HCT116 (cell line): ENCODE results near the gene IL17A. TPM values are rescaled to one million over a fixed set of nuclear protein-coding genes. Genes with fewer than 3 reads are reported as not detected.

Experiments
- ATAC-seq: fragments of 200-7000 bp; cut with Tn5 transposase; 2 replicates; pipeline ENCODE4 v1.9.1; 2020; ENCODE audit warnings: mild to moderate bottlenecking, moderate library complexity
- BruUV-seq: library from RNA; stranded (reverse); fragments of 400-500 nt; replicated peaks from 2 replicates; lab custom pipeline; 2021; lab: Mats Ljungman, UMichigan
- CTCF ChIA-PET: fragments of 300-600 bp; sonication (Branson Sonifier 250); formaldehyde crosslinking; loops from one replicate; lab custom pipeline; 2021; ENCODE audit warnings: antibody characterized with exemption; lab: Charles Lee
- POLR2A ChIA-PET: fragments of 300-600, 350-600 bp; sonication (Branson Sonifier 250); formaldehyde crosslinking; loops from one replicate; lab custom pipeline; 2021; ENCODE audit warnings: antibody characterized with exemption; lab: Charles Lee
- RAD21 ChIA-PET, 2 experiments: fragments of 300-600 bp; sonication (Branson Sonifier 250); formaldehyde crosslinking; loops; one replicate each; lab custom pipeline; 2023; ENCODE audit warnings: low total read pairs in 2 of 2; ENCODE audit not compliant: uncharacterized antibody in 2 of 2, unreplicated experiment in 2 of 2, low non-redundant PET in 1 of 2; lab: Charles Lee
- DNase-seq: peaks from one replicate; pipeline ENCODE4 v3.0.0-alpha.2; 2010; ENCODE audit warnings: low read depth, low spot score
- H2AFZ ChIP-seq: fragments of 200-600 bp; shearing (Covaris generic), sonication (generic); 2 replicates; pipeline ENCODE4 v1.6.1; 2017; ENCODE audit warnings: low read depth, mixed run types, mixed read lengths, antibody characterized with exemption, low read length; ENCODE audit not compliant: poor library complexity, severe bottlenecking
- H3K27ac ChIP-seq: 2 replicates; pipeline ENCODE4 v1.5.1; 2012; ENCODE audit warnings: low read depth, low read length
- H3K27me3 ChIP-seq: fragments of 200-600 bp; sonication (generic); 2 replicates; pipeline ENCODE4 v1.6.1; 2016; ENCODE audit warnings: mixed run types, low read length, mixed read lengths; ENCODE audit not compliant: insufficient read depth
- H3K36me3 ChIP-seq, 2 experiments: fragments of 200-500 bp in 1 of 2; fragments of 200-600 bp in 1 of 2; sonication (Bioruptor generic) in 1 of 2; sonication (generic) in 1 of 2; 2 replicates each; pipeline versions ENCODE4 v1.5.1 to v1.6.1; 2014 to 2016; ENCODE audit warnings: low read length in 2 of 2, inconsistent platforms in 1 of 2, mixed read lengths in 1 of 2, mixed run types in 1 of 2; ENCODE audit not compliant: insufficient read depth in 2 of 2, control insufficient read depth in 1 of 2
- H3K4me1 ChIP-seq, 2 experiments: fragments of 200-600 bp in 1 of 2; sonication (generic) in 1 of 2; 2 replicates each; pipeline versions ENCODE4 v1.5.1 to v1.6.1; 2012 to 2017; ENCODE audit warnings: low read length in 2 of 2, inconsistent platforms in 1 of 2, mild to moderate bottlenecking in 1 of 2, mixed read lengths in 1 of 2, mixed run types in 1 of 2, moderate library complexity in 1 of 2; ENCODE audit not compliant: insufficient read depth in 2 of 2, control insufficient read depth in 1 of 2
- H3K4me2 ChIP-seq: fragments of 200-600 bp; sonication (generic); 2 replicates; pipeline ENCODE4 v1.6.1; 2017; ENCODE audit warnings: mixed run types, low read length, mixed read lengths
- H3K4me3 ChIP-seq, 2 experiments: fragments of 200-600 bp in 1 of 2; sonication (generic) in 1 of 2; replicated peaks in 1 of 2; 2 replicates each; pipeline ENCODE4 v1.5.1; 2011 to 2016; ENCODE audit warnings: low read length in 2 of 2, control low read depth in 1 of 2, low read depth in 1 of 2, mild to moderate bottlenecking in 1 of 2, mixed read lengths in 1 of 2, mixed run types in 1 of 2
- H3K79me2 ChIP-seq: fragments of 200-600 bp; sonication (generic); 2 replicates; pipeline ENCODE4 v1.6.1; 2017; ENCODE audit warnings: mild to moderate bottlenecking, mixed run types, low read length, moderate library complexity, mixed read lengths; ENCODE audit not compliant: insufficient read depth
- H3K9ac ChIP-seq: fragments of 200-600 bp; sonication (generic); 2 replicates; pipeline ENCODE4 v1.6.1; 2016; ENCODE audit warnings: low read length, mixed read lengths
- H3K9me2 ChIP-seq: fragments of 200-600 bp; sonication (generic), shearing (Covaris generic); 2 replicates; pipeline ENCODE4 v1.6.1; 2017; ENCODE audit warnings: mixed run types, mild to moderate bottlenecking, moderate library complexity; ENCODE audit not compliant: insufficient read depth
- H3K9me3 ChIP-seq, 2 experiments: fragments of 200-500 bp in 1 of 2; fragments of 200-600 bp in 1 of 2; sonication (Bioruptor generic) in 1 of 2; sonication (generic) in 1 of 2; 2 replicates each; pipeline ENCODE4 v1.6.1; 2014 to 2017; ENCODE audit warnings: low read length in 2 of 2, mixed read lengths in 2 of 2, inconsistent platforms in 1 of 2, low read depth in 1 of 2, mild to moderate bottlenecking in 1 of 2, mixed run types in 1 of 2, moderate library complexity in 1 of 2; ENCODE audit not compliant: control insufficient read depth in 1 of 2, insufficient read depth in 1 of 2
- H4K20me1 ChIP-seq: fragments of 200-600 bp; sonication (generic), shearing (Covaris generic); 2 replicates; pipeline ENCODE4 v1.6.1; 2017; ENCODE audit warnings: mixed run types, mild to moderate bottlenecking, moderate library complexity; ENCODE audit not compliant: insufficient read depth
- ATF3 ChIP-seq: IDR thresholded peaks from 2 replicates; pipeline ENCODE4 v1.6.1; 2012
- CBX3 ChIP-seq: IDR thresholded peaks from 2 replicates; pipeline ENCODE4 v1.6.1; 2012; ENCODE audit warnings: low read depth
- ELF1 ChIP-seq: IDR thresholded peaks from 2 replicates; pipeline ENCODE4 v1.6.1; 2012; ENCODE audit warnings: low read depth, borderline replicate concordance
- EZH2 ChIP-seq: fragments of 200-600 bp; sonication (generic); IDR thresholded peaks from 2 replicates; pipeline ENCODE4 v1.6.1; 2017; ENCODE audit warnings: antibody characterized with exemption, mixed run types
- FOSL1 ChIP-seq: IDR thresholded peaks from 2 replicates; pipeline ENCODE4 v1.6.1; 2012; ENCODE audit warnings: low read depth
- JUND ChIP-seq: IDR thresholded peaks from 2 replicates; pipeline ENCODE4 v1.6.1; 2012
- POLR2A ChIP-seq: IDR thresholded peaks from 2 replicates; pipeline ENCODE4 v1.7.0; 2011; ENCODE audit warnings: borderline replicate concordance; ENCODE audit not compliant: insufficient read depth, insufficient read length; ENCODE audit errors: extremely low read depth
- SIN3A ChIP-seq: IDR thresholded peaks from 2 replicates; pipeline ENCODE4 v1.6.1; 2012; ENCODE audit warnings: low read depth
- SP1 ChIP-seq: IDR thresholded peaks from 2 replicates; pipeline ENCODE4 v1.6.1; 2012; ENCODE audit warnings: low read depth
- SRF ChIP-seq: IDR thresholded peaks from 2 replicates; pipeline ENCODE4 v1.6.1; 2012; ENCODE audit warnings: low read depth
- TCF7L2 ChIP-seq: IDR thresholded peaks from 2 replicates; pipeline ENCODE4 v1.7.0; 2011; ENCODE audit warnings: borderline replicate concordance, inconsistent platforms; ENCODE audit not compliant: insufficient read depth, insufficient read length; ENCODE audit errors: extremely low read depth
- ZFX ChIP-seq: fragments of 450-650 bp; IDR thresholded peaks from 2 replicates; pipeline ENCODE4 v1.6.1; 2017
- ZNF274 ChIP-seq: fragments of 200-500 bp; sonication (Bioruptor generic); IDR thresholded peaks from 2 replicates; pipeline ENCODE4 v1.6.1; 2014; ENCODE audit warnings: mild to moderate bottlenecking, low read depth, low read length, inconsistent platforms
- intact Hi-C: fragments of 100-400 bp; cut with micrococcal nuclease; formaldehyde crosslinking; loops from 2 replicates; pipeline ENCODE4 v1.10.0; 2022
- total RNA-seq: library from RNA; stranded (reverse); gene quantifications from one replicate; pipeline ENCODE4 v1.2.1, GENCODE V29; 2021; ENCODE audit not compliant: unreplicated experiment
- TF ChIP-seq, protein P1 (sequence below): IDR thresholded peaks from 2 replicates; pipeline ENCODE4 v1.6.1; 2012; ENCODE audit warnings: low read depth

IL17A gene
- total RNA-seq, 1 experiment from 2014 or later: not detected

DNA sequence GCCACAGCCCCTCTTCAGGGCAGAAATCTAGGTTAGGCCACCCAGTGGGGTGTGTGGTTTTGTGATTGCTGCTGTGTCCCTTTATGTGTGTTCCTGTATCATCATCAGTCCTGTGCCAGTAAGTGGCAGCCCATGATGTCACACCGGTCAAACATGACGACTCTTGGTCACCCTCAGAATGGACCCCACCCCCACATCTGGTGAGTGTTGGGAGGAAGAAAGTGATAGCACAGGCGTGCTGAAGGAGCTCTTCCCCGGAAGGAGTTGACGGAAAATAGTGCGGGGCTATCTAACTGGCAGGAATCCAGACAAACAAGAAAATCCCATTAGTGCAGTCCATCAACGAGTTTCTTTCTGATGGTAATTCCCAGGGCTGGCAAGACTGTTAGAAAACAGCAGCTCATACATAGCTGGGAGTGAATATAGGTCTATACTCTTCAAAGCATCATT is 33.4 kb upstream of the IL17A start:
- intact Hi-C loops: no loop called here
- Histone ChIP-seq H3K4me2 (no peak overlapping the region), H3K27me3 (peaks cover 13% of the 10 kb centered on the region), H3K9me3 (no peaks in the 10 kb centered on the region), H3K27ac (no peak overlapping the region), H3K9ac (no peak overlapping the region), H3K9me2 (no peaks in the 10 kb centered on the region), H3K79me2 (no peaks in the 10 kb centered on the region), H3K36me3 (no peaks in the 10 kb centered on the region), H2AFZ (no peak overlapping the region), H4K20me1 (no peaks in the 10 kb centered on the region)
- DNase-seq (no peak), ATAC-seq (no peak)
- ChIA-PET CTCF (no interaction called here), RAD21 (no interaction called here)
- no TSS peak for BruUV-seq
- TF ChIP-seq, protein P1, sequence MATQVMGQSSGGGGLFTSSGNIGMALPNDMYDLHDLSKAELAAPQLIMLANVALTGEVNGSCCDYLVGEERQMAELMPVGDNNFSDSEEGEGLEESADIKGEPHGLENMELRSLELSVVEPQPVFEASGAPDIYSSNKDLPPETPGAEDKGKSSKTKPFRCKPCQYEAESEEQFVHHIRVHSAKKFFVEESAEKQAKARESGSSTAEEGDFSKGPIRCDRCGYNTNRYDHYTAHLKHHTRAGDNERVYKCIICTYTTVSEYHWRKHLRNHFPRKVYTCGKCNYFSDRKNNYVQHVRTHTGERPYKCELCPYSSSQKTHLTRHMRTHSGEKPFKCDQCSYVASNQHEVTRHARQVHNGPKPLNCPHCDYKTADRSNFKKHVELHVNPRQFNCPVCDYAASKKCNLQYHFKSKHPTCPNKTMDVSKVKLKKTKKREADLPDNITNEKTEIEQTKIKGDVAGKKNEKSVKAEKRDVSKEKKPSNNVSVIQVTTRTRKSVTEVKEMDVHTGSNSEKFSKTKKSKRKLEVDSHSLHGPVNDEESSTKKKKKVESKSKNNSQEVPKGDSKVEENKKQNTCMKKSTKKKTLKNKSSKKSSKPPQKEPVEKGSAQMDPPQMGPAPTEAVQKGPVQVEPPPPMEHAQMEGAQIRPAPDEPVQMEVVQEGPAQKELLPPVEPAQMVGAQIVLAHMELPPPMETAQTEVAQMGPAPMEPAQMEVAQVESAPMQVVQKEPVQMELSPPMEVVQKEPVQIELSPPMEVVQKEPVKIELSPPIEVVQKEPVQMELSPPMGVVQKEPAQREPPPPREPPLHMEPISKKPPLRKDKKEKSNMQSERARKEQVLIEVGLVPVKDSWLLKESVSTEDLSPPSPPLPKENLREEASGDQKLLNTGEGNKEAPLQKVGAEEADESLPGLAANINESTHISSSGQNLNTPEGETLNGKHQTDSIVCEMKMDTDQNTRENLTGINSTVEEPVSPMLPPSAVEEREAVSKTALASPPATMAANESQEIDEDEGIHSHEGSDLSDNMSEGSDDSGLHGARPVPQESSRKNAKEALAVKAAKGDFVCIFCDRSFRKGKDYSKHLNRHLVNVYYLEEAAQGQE: no peak
- TF ChIP-seq CBX3 (no peak), TCF7L2 (no peak), SIN3A (no peak), FOSL1 (no peak), ZFX (no peak)
- TF ChIP-seq, all 23 proteins: peak for 0
- POLR2A ChIA-PET: no interaction called here
- Histone ChIP-seq H3K4me1 (peaks cover 0 to 11% of the 10 kb centered on the region in 2 experiments; a peak in 2 of 4 replicates), H3K4me3 (no peak overlapping the region)

GRCh38 chr6:52154381-52154780 is 31.8 kb upstream of the IL17A start:
- peaks cover 5% of the 10 kb centered on the region for H3K27me3 ChIP-seq
- no TSS peak for BruUV-seq
- H3K9ac ChIP-seq: no peak overlapping the region
- no peaks in the 10 kb centered on the region for H3K36me3 ChIP-seq
- intact Hi-C loops: no loop called here
- H3K9me3 ChIP-seq: no peaks in the 10 kb centered on the region
- no peaks in the 10 kb centered on the region for H4K20me1 ChIP-seq
- H2AFZ ChIP-seq: no peak overlapping the region
- ChIA-PET CTCF (no interaction called here), POLR2A (no interaction called here), RAD21 (no interaction called here)
- 0 out of 4 replicates have a peak overlapping the region, but pooled peaks of 1 of the 2 experiments have one; percentile 1 for H3K4me3 ChIP-seq
- H3K9me2 ChIP-seq: no peaks in the 10 kb centered on the region
- peak overlapping the region; percentile 31; the same call in 1 of the 2 replicates for H3K4me2 ChIP-seq
- no peaks in the 10 kb centered on the region for H3K79me2 ChIP-seq
- no peak for ATAC-seq
- no peak overlapping the region for H3K27ac ChIP-seq
- peaks cover 0 to 11% of the 10 kb centered on the region in 2 experiments; a peak in 2 of 4 replicates for H3K4me1 ChIP-seq
- no peak for DNase-seq
- no peak for TF ChIP-seq POLR2A
- no peak for TF ChIP-seq EZH2
- no peak for TF ChIP-seq TCF7L2
- TF ChIP-seq JUND: no peak
- TF ChIP-seq ZFX: no peak
- TF ChIP-seq, protein P1: no peak
- TF ChIP-seq ATF3: no peak
- TF ChIP-seq SRF: no peak
- no peak for TF ChIP-seq SP1
- no peak for TF ChIP-seq ZNF274
- no peak for TF ChIP-seq ELF1
- no peak for TF ChIP-seq FOSL1
- TF ChIP-seq SIN3A: no peak
